GM12878 (cell line): Measurements from ENCODE around the gene HEMK1. TPM values are rescaled to one million over a fixed set of nuclear protein-coding genes. Genes with fewer than 3 reads are reported as not detected.

ENCODE experiments used
- ATF7 ChIP-seq: fragments of 450-650 bp; IDR thresholded peaks from 2 replicates; pipeline ENCODE4 v1.6.1; 2016; ENCODE audit warnings: low read depth, mild to moderate bottlenecking
- CHD1 ChIP-seq: IDR thresholded peaks from 2 replicates; pipeline ENCODE4 v1.6.1; 2012; ENCODE audit warnings: low read depth, low read length, improper control_type of control experiment
- E2F8 ChIP-seq: fragments of 450-650 bp; IDR thresholded peaks from 2 replicates; pipeline ENCODE4 v1.6.1; 2018; ENCODE audit warnings: mild to moderate bottlenecking, low read depth, moderate library complexity; ENCODE audit not compliant: partially characterized antibody
- EED ChIP-seq: sonication (generic); IDR thresholded peaks from 2 replicates; pipeline ENCODE4 v1.6.1; 2016; ENCODE audit warnings: antibody characterized with exemption, low read depth
- EGR1 ChIP-seq, 2 experiments: IDR thresholded peaks; 1 replicate in 1 of 2; 2 replicates in 1 of 2; pipeline ENCODE4 v1.6.1; 2011 to 2012; ENCODE audit warnings: low read depth in 2 of 2, low read length in 2 of 2, borderline replicate concordance in 1 of 2, mild to moderate bottlenecking in 1 of 2, moderate library complexity in 1 of 2
- ELK1 ChIP-seq: IDR thresholded peaks from 2 replicates; pipeline ENCODE4 v1.6.1; 2012; ENCODE audit warnings: low read depth, low read length, improper control_type of control experiment
- ESRRA ChIP-seq: IDR thresholded peaks from 2 replicates; pipeline ENCODE4 v1.6.1; 2012; ENCODE audit warnings: mild to moderate bottlenecking, low read length, improper control_type of control experiment
- ETV6 ChIP-seq, 2 experiments: fragments of 450-650 bp in 1 of 2; IDR thresholded peaks in 1 of 2; conservative IDR thresholded peaks in 1 of 2; 2 replicates each; pipeline ENCODE4 v1.6.1; 2014; ENCODE audit warnings: antibody characterized with exemption in 1 of 2, borderline replicate concordance in 1 of 2, low read depth in 1 of 2, mild to moderate bottlenecking in 1 of 2, moderate library complexity in 1 of 2
- EZH2 ChIP-seq: IDR thresholded peaks from 2 replicates; pipeline ENCODE4 v1.6.1; 2012; ENCODE audit warnings: low read depth, mild to moderate bottlenecking, control low read depth, inconsistent platforms, low read length, borderline replicate concordance; ENCODE audit not compliant: control insufficient read depth
- HDAC2 ChIP-seq: fragments of 200-600 bp; sonication (generic); IDR thresholded peaks from 2 replicates; pipeline ENCODE4 v1.6.1; 2017
- HSF1 ChIP-seq: fragments of 150-350 bp; IDR thresholded peaks from 2 replicates; pipeline ENCODE4 v1.6.1; 2014; ENCODE audit warnings: mild to moderate bottlenecking, low read depth, low read length
- JUNB ChIP-seq: IDR thresholded peaks from 2 replicates; pipeline ENCODE4 v1.6.1; 2016; ENCODE audit warnings: antibody characterized with exemption, mild to moderate bottlenecking
- NR2C2 ChIP-seq: IDR thresholded peaks from 2 replicates; pipeline ENCODE4 v1.6.1; 2011; ENCODE audit warnings: borderline replicate concordance, low read depth; ENCODE audit not compliant: control insufficient read depth, insufficient read length
- NR2F1 ChIP-seq: fragments of 450-650 bp; conservative IDR thresholded peaks from 2 replicates; pipeline ENCODE4 v1.6.1; 2017; ENCODE audit warnings: mild to moderate bottlenecking
- RB1 ChIP-seq: fragments of 450-650 bp; formaldehyde crosslinking; IDR thresholded peaks from 2 replicates; pipeline ENCODE4 v1.6.1; 2017; ENCODE audit warnings: mild to moderate bottlenecking, borderline replicate concordance
- RELA ChIP-seq: fragments of 450-650 bp; IDR thresholded peaks from 2 replicates; pipeline ENCODE4 v1.8.0; 2014; ENCODE audit warnings: borderline replicate concordance; ENCODE audit not compliant: partially characterized antibody
- SMAD5 ChIP-seq: IDR thresholded peaks from 2 replicates; pipeline ENCODE4 v1.6.1; 2016; ENCODE audit warnings: antibody characterized with exemption, low read depth
- SP1 ChIP-seq: IDR thresholded peaks from one replicate; pipeline ENCODE4 v1.6.1; 2011; ENCODE audit warnings: low read depth, low read length
- SRF ChIP-seq, 2 experiments: IDR thresholded peaks; 2 replicates each; pipeline ENCODE4 v1.6.1; 2011; ENCODE audit warnings: low read depth in 2 of 2, low read length in 2 of 2, mild to moderate bottlenecking in 1 of 2, moderate library complexity in 1 of 2
- STAT1 ChIP-seq: fragments of 450-650 bp; conservative IDR thresholded peaks from 2 replicates; pipeline ENCODE4 v1.6.1; 2014; ENCODE audit warnings: antibody characterized with exemption, mild to moderate bottlenecking
- STAT3 ChIP-seq: IDR thresholded peaks from 2 replicates; pipeline ENCODE4 v1.6.1; 2011; ENCODE audit warnings: low read depth, low read length, improper control_type of control experiment
- USF1 ChIP-seq: IDR thresholded peaks from 2 replicates; pipeline ENCODE4 v1.6.1; 2011; ENCODE audit warnings: borderline replicate concordance, low read depth, mild to moderate bottlenecking, moderate library complexity, mixed read lengths, low read length; ENCODE audit not compliant: insufficient read depth; ENCODE audit errors: extremely low read length
- YY1 ChIP-seq: IDR thresholded peaks from 2 replicates; pipeline ENCODE4 v1.6.1; 2011; ENCODE audit warnings: low read depth, mild to moderate bottlenecking, low read length
- ZNF24 ChIP-seq: fragments of 450-650 bp; IDR thresholded peaks from 2 replicates; pipeline ENCODE4 v1.6.1; 2017; ENCODE audit warnings: antibody characterized with exemption, mild to moderate bottlenecking
- ZNF274 ChIP-seq: IDR thresholded peaks from one replicate; pipeline ENCODE4 v1.8.0; 2011; ENCODE audit not compliant: insufficient read length, insufficient read depth
- polyA plus RNA-seq, 11 experiments: library from polyadenylated mRNA; depleted of rRNA in 4 of 11; unstranded in 6 of 11; stranded (reverse) in 5 of 11; fragments of >200 nt; fragmentation: Nextera tagmentation in 4 of 11; fragmentation: Illumina TruSeq in 1 of 11; extraction: Ambion mirVana in 4 of 11; extraction: Trizol in 1 of 11; gene quantifications; 1 replicate in 1 of 11; 2 replicates in 10 of 11; pipeline versions ENCODE4 v1.2.1 to v1.2.3, GENCODE V29; 2011 to 2016; ENCODE audit warnings: inconsistent platforms in 2 of 11, missing spikeins in 2 of 11, low read depth in 1 of 11
- total RNA-seq, 4 experiments: library from RNA; depleted of rRNA in 3 of 4; stranded (reverse); fragments of >200 nt in 3 of 4; fragmentation: Illumina TruSeq in 1 of 4; extraction: Trizol in 1 of 4; gene quantifications; 2 replicates each; pipeline versions ENCODE4 v1.2.1 to v1.2.3, GENCODE V29; 2013 to 2021

Gene HEMK1
- total and polyA plus RNA-seq, 10 of the 15 experiments (the other 5 are each of a cell fraction or from before 2014, with no cell fraction given), result 2.8 to 19.0 (median 12.0) TPM

GRCh38 chr3:50611464-50612233 lies 42.3 kb downstream of the HEMK1 start, which contains the start of gene CISH (continued):
- TF ChIP-seq E2F8 (no peak), JUNB (no peak), RELA (no peak), SP1 (no peak), RB1 (peak; percentile 87; the same call in 1 of the 2 replicates), CHD1 (no peak), STAT1 (no peak), ETV6 (conservative IDR thresholded peaks at IDR 0.05 in 1 of 2, IDR thresholded peaks at IDR 0.05 in 1 of 2; ENCODE audit: borderline replicate concordance in 1 of 2, low read depth in 1 of 2) (no peak), ATF7 (no peak), ESRRA (no peak), YY1 (0 out of 2 replicates have a peak, but pooled peaks have one; percentile 6), EED (no peak), USF1 (no peak), HDAC2 (no peak), ZNF24 (no peak), EZH2 (no peak), NR2C2 (no peak), ELK1 (no peak), ZNF274 (no peak), SMAD5 (no peak), EGR1 (IDR thresholded peaks at IDR 0.05; ENCODE audit: borderline replicate concordance in 1 of 2, low read depth in 2 of 2, low read length in 2 of 2) (0 out of 3 replicates have a peak, but pooled peaks of 1 of the 2 experiments have one; percentile 28), NR2F1 (0 out of 2 replicates have a peak, but pooled peaks have one; percentile 16), SRF (IDR thresholded peaks at IDR 0.05; ENCODE audit: low read depth in 2 of 2, low read length in 2 of 2) (no peak), STAT3 (no peak), HSF1 (no peak)
